IMR-90 (cell line): ENCODE data around the gene RNF133. TPM values are rescaled to one million over a fixed set of nuclear protein-coding genes. Genes with fewer than 3 reads are reported as not detected.

Experiments used
- ATAC-seq: fragments of 200-7000 bp; cut with Tn5 transposase; 2 replicates; pipeline ENCODE4 v1.9.1; 2020; ENCODE audit warnings: low read depth, mild to moderate bottlenecking, moderate library complexity
- BruUV-seq: library from RNA; stranded (reverse); fragments of 400-500 nt; replicated peaks from 2 replicates; lab custom pipeline; 2021; lab: Mats Ljungman, UMichigan
- CTCF ChIA-PET: fragments of 300-600 bp; formaldehyde crosslinking; extraction: SDS; loops from one replicate; lab custom pipeline; 2021; ENCODE audit warnings: antibody characterized with exemption; lab: Yijun Ruan, JAX
- POLR2A ChIA-PET: fragments of 300-600 bp; sonication (Branson Sonifier 250); formaldehyde crosslinking; loops from one replicate; lab custom pipeline; 2022; ENCODE audit warnings: antibody characterized with exemption; ENCODE audit not compliant: unreplicated experiment; lab: Charles Lee
- DNase-seq: peaks from one replicate; pipeline ENCODE4 v3.0.0; 2013
- H2AFZ ChIP-seq: replicated peaks from 2 replicates; pipeline ENCODE3; 2013; ENCODE audit warnings: low read length, mild to moderate bottlenecking; ENCODE audit not compliant: poor library complexity
- H2AK5ac ChIP-seq: 2 replicates; pipeline ENCODE4 v1.6.1; 2013; ENCODE audit warnings: low read depth, low read length, inconsistent platforms
- H2AK9ac ChIP-seq: replicated peaks from 2 replicates; pipeline ENCODE3; 2013; ENCODE audit warnings: mild to moderate bottlenecking, low read depth, low read length, moderate library complexity; ENCODE audit not compliant: poor library complexity
- H2BK120ac ChIP-seq: 2 replicates; pipeline ENCODE4 v1.6.1; 2013; ENCODE audit warnings: low read depth, low read length, inconsistent platforms
- H2BK15ac ChIP-seq: 3 replicates; pipeline ENCODE4 v1.6.1; 2013; ENCODE audit warnings: low read depth, low read length, inconsistent platforms
- H2BK20ac ChIP-seq: 2 replicates; pipeline ENCODE4 v1.6.1; 2013; ENCODE audit warnings: low read depth, mild to moderate bottlenecking, inconsistent platforms, low read length, moderate library complexity
- H2BK5ac ChIP-seq: 2 replicates; pipeline ENCODE4 v1.6.1; 2013; ENCODE audit warnings: mild to moderate bottlenecking, low read depth, low read length, inconsistent platforms; ENCODE audit not compliant: poor library complexity, severe bottlenecking
- H3K14ac ChIP-seq: replicated peaks from 2 replicates; pipeline ENCODE4 v1.6.1; 2013; ENCODE audit warnings: low read depth, low read length, inconsistent platforms
- H3K18ac ChIP-seq: 2 replicates; pipeline ENCODE4 v1.6.1; 2013; ENCODE audit warnings: low read depth, low read length, control low read depth
- H3K23ac ChIP-seq: 2 replicates; pipeline ENCODE4 v1.6.1; 2013; ENCODE audit warnings: low read depth, low read length, inconsistent platforms
- H3K27ac ChIP-seq: 2 replicates; pipeline ENCODE4 v1.5.1; 2013; ENCODE audit warnings: mild to moderate bottlenecking, control low read depth, low read length; ENCODE audit not compliant: insufficient read depth
- H3K27me3 ChIP-seq: 2 replicates; pipeline ENCODE4 v1.6.1; 2013; ENCODE audit warnings: low read length; ENCODE audit not compliant: control insufficient read depth, insufficient read depth
- H3K36me3 ChIP-seq: 2 replicates; pipeline ENCODE4 v1.6.1; 2013; ENCODE audit warnings: low read length, mixed read lengths; ENCODE audit not compliant: control insufficient read depth, insufficient read depth
- H3K4ac ChIP-seq: 2 replicates; pipeline ENCODE4 v1.6.1; 2013; ENCODE audit warnings: low read depth, low read length, inconsistent platforms
- H3K4me1 ChIP-seq: 2 replicates; pipeline ENCODE4 v1.6.1; 2013; ENCODE audit warnings: low read length, mixed read lengths; ENCODE audit not compliant: control insufficient read depth, insufficient read depth
- H3K4me2 ChIP-seq: 2 replicates; pipeline ENCODE4 v1.6.1; 2013; ENCODE audit warnings: low read depth, mild to moderate bottlenecking, control low read depth, low read length, moderate library complexity
- H3K4me3 ChIP-seq: 2 replicates; pipeline ENCODE4 v1.5.1; 2013; ENCODE audit warnings: low read depth, mild to moderate bottlenecking, control low read depth, low read length, moderate library complexity; ENCODE audit not compliant: insufficient read depth
- H3K56ac ChIP-seq: 2 replicates; pipeline ENCODE4 v1.6.1; 2013; ENCODE audit warnings: low read length, inconsistent platforms; ENCODE audit not compliant: insufficient read depth; ENCODE audit errors: extremely low read depth
- H3K79me1 ChIP-seq, 2 experiments: 2 replicates each; pipeline ENCODE4 v1.6.1; 2013; ENCODE audit warnings: low read length in 2 of 2, inconsistent platforms in 1 of 2, low read depth in 1 of 2
- H3K9ac ChIP-seq: 2 replicates; pipeline ENCODE4 v1.6.1; 2013; ENCODE audit warnings: low read depth, low read length, control low read depth
- H3K9me1 ChIP-seq: 2 replicates; pipeline ENCODE4 v1.6.1; 2013; ENCODE audit warnings: low read length, inconsistent platforms; ENCODE audit not compliant: insufficient read depth
- H3K9me3 ChIP-seq: 2 replicates; pipeline ENCODE4 v1.6.1; 2013; ENCODE audit warnings: low read length; ENCODE audit not compliant: control insufficient read depth, insufficient read depth
- H4K20me1 ChIP-seq: 2 replicates; pipeline ENCODE4 v1.6.1; 2013; ENCODE audit warnings: low read length, inconsistent platforms; ENCODE audit not compliant: insufficient read depth
- H4K5ac ChIP-seq: 2 replicates; pipeline ENCODE4 v1.6.1; 2013; ENCODE audit warnings: mild to moderate bottlenecking, low read depth, low read length, control low read depth
- H4K8ac ChIP-seq, 2 experiments: 2 replicates each; pipeline ENCODE4 v1.6.1; 2013; ENCODE audit warnings: low read depth in 2 of 2, low read length in 2 of 2, control low read depth in 1 of 2, inconsistent platforms in 1 of 2
- H4K91ac ChIP-seq: 2 replicates; pipeline ENCODE4 v1.6.1; 2013; ENCODE audit warnings: low read depth, low read length, inconsistent platforms; ENCODE audit not compliant: insufficient read depth
- CEBPB ChIP-seq: IDR thresholded peaks from 2 replicates; pipeline ENCODE4 v1.6.1; 2012; ENCODE audit warnings: low read depth, low read length, improper control_type of control experiment
- CHD1 ChIP-seq: IDR thresholded peaks from 2 replicates; pipeline ENCODE4 v1.6.1; 2012; ENCODE audit warnings: low read depth, low read length, improper control_type of control experiment
- FOS ChIP-seq: fragments of 150-350 bp; IDR thresholded peaks from 2 replicates; pipeline ENCODE4 v1.6.1; 2016; ENCODE audit warnings: low read depth, low read length
- MXI1 ChIP-seq: IDR thresholded peaks from 2 replicates; pipeline ENCODE4 v1.6.1; 2012; ENCODE audit warnings: low read depth, mild to moderate bottlenecking, low read length, moderate library complexity, borderline replicate concordance
- NFE2L2 ChIP-seq: fragments of 150-350 bp; IDR thresholded peaks from 2 replicates; pipeline ENCODE4 v1.6.1; 2016; ENCODE audit warnings: low read depth, mild to moderate bottlenecking, low read length
- POLR2A ChIP-seq: IDR thresholded peaks from 2 replicates; pipeline ENCODE4 v1.6.1; 2012; ENCODE audit warnings: mild to moderate bottlenecking, low read depth, low read length
- RAD21 ChIP-seq: IDR thresholded peaks from 2 replicates; pipeline ENCODE4 v1.6.1; 2012; ENCODE audit warnings: low read length, improper control_type of control experiment
- USF2 ChIP-seq: fragments of 150-350 bp; IDR thresholded peaks from 2 replicates; pipeline ENCODE4 v1.6.1; 2017; ENCODE audit warnings: mild to moderate bottlenecking, antibody characterized with exemption, low read length, low read depth
- WGBS, 2 experiments: methylation state at CpG; one replicate each; pipeline versions ENCODE4 v1.1.5 to v1.1.7; 2013; ENCODE audit warnings: missing lambda C conversion rate in 2 of 2; ENCODE audit not compliant: insufficient read length in 1 of 2; ENCODE audit errors: extremely low coverage in 2 of 2; 5-methylcytosine and 5-hydroxymethylcytosine counted together
- dilution Hi-C: fragments of 300-500 bp; cut with HindIII; formaldehyde crosslinking; loops from one replicate; pipeline ENCODE4 v1.14.3; 2018; ENCODE audit warnings: low sequenced_read_pairs; ENCODE audit not compliant: unreplicated experiment
- in situ Hi-C: fragments of 300-500 bp; cut with MboI; formaldehyde crosslinking; loops from 3 replicates; pipeline ENCODE4 v1.14.3; 2019; ENCODE audit warnings: low sequenced_read_pairs, inconsistent platforms, mixed read lengths
- intact Hi-C: fragments of 100-400 bp; cut with micrococcal nuclease; formaldehyde crosslinking; loops from 2 replicates; pipeline ENCODE4 v1.10.0; 2022
- polyA plus RNA-seq, 3 experiments: library from polyadenylated mRNA; depleted of rRNA; stranded (reverse); fragments of >200 nt; gene quantifications; 2 replicates each; pipeline ENCODE4 v1.2.3, GENCODE V29; 2012; ENCODE audit warnings: low replicate concordance in 1 of 3
- total RNA-seq: library from RNA; depleted of rRNA; stranded (reverse); fragments of >200 nt; gene quantifications from 2 replicates; pipeline ENCODE4 v1.2.3, GENCODE V29; 2012

The RNF133 gene
- total and polyA plus RNA-seq, 2 of the 4 experiments (the other 2 are of a cell fraction): not detected

GRCh38 chr7:122674502-122674901 is 24.4 kb downstream of the RNF133 start:
- H2BK5ac ChIP-seq: no peak overlapping the region
- H3K4me1 ChIP-seq: no peaks in the 10 kb centered on the region
- no peak overlapping the region for H3K4me3 ChIP-seq
- POLR2A ChIA-PET: no interaction called here
- DNase-seq (no peak), ATAC-seq (no peak)
- TF ChIP-seq CEBPB: no peak
- TF ChIP-seq NFE2L2: no peak
- TF ChIP-seq POLR2A: no peak
- TF ChIP-seq FOS: no peak
- no peak for TF ChIP-seq RAD21
- no peak for TF ChIP-seq USF2
- no peak for TF ChIP-seq CHD1
- TF ChIP-seq MXI1: no peak
- H3K14ac ChIP-seq: no peak overlapping the region
- intact Hi-C loops: no loop called here
- no peak overlapping the region for H3K27ac ChIP-seq
- in situ Hi-C loops: no loop called here
- BruUV-seq: no TSS peak
- no peak overlapping the region for H4K91ac ChIP-seq
- H2AFZ ChIP-seq: no peak overlapping the region
- no peak overlapping the region for H3K4ac ChIP-seq
- peaks cover 16% of the 10 kb centered on the region for H3K9me3 ChIP-seq
- WGBS, 2 experiments: no CpG with 5 or more reads among the region's 4 CpGs
- H2BK20ac ChIP-seq: no peak overlapping the region
- dilution Hi-C loops: no loop called here
- CTCF ChIA-PET: no interaction called here
- no peak overlapping the region for H3K9ac ChIP-seq
- no peak overlapping the region for H3K18ac ChIP-seq
- H3K27me3 ChIP-seq: no peaks in the 10 kb centered on the region
- no peak overlapping the region for H3K56ac ChIP-seq
- no peak overlapping the region for H2AK9ac ChIP-seq
- no peak overlapping the region for H3K23ac ChIP-seq
- H4K20me1 ChIP-seq: no peaks in the 10 kb centered on the region
- H3K9me1 ChIP-seq: no peaks in the 10 kb centered on the region
- no peaks in the 10 kb centered on the region for H3K79me1 ChIP-seq
- no peak overlapping the region for H3K4me2 ChIP-seq
- no peaks in the 10 kb centered on the region for H3K36me3 ChIP-seq
- no peak overlapping the region for H2AK5ac ChIP-seq
- no peak overlapping the region for H2BK15ac ChIP-seq
- H4K5ac ChIP-seq: no peak overlapping the region
- no peak overlapping the region for H2BK120ac ChIP-seq
- no peak overlapping the region for H4K8ac ChIP-seq
